ENCODE results near the gene SLC37A3. TPM values are rescaled to one million over a fixed set of nuclear protein-coding genes. Genes with fewer than 3 reads are reported as not detected.

The SLC37A3 gene
- total RNA-seq, 4 donors from 2014 or later, result 28.7 to 36.2 (median 29.9) TPM

- TF ChIP-seq, protein P1, sequence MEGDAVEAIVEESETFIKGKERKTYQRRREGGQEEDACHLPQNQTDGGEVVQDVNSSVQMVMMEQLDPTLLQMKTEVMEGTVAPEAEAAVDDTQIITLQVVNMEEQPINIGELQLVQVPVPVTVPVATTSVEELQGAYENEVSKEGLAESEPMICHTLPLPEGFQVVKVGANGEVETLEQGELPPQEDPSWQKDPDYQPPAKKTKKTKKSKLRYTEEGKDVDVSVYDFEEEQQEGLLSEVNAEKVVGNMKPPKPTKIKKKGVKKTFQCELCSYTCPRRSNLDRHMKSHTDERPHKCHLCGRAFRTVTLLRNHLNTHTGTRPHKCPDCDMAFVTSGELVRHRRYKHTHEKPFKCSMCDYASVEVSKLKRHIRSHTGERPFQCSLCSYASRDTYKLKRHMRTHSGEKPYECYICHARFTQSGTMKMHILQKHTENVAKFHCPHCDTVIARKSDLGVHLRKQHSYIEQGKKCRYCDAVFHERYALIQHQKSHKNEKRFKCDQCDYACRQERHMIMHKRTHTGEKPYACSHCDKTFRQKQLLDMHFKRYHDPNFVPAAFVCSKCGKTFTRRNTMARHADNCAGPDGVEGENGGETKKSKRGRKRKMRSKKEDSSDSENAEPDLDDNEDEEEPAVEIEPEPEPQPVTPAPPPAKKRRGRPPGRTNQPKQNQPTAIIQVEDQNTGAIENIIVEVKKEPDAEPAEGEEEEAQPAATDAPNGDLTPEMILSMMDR (IDR thresholded peaks at IDR 0.05), result no peak
- TF ChIP-seq POLR2A (IDR thresholded peaks at IDR 0.05), result no peak
- no peak overlapping the region for H3K4me3 ChIP-seq (ENCODE audit: low read depth, poor library complexity, severe bottlenecking)
- WGBS, 2 donors, result 94 to 96% methylated on average over 12 of the region's 12 CpGs
- no peak for DNase-seq (ENCODE audit: low spot score in 2 of 2)
- intact Hi-C loops (cut with DNase I; ENCODE audit: low total_unique reads), result no loop called here
Measured at GRCh38 chr7:140393756-140394306, 4.5 kb downstream of the SLC37A3 start.

DNA sequence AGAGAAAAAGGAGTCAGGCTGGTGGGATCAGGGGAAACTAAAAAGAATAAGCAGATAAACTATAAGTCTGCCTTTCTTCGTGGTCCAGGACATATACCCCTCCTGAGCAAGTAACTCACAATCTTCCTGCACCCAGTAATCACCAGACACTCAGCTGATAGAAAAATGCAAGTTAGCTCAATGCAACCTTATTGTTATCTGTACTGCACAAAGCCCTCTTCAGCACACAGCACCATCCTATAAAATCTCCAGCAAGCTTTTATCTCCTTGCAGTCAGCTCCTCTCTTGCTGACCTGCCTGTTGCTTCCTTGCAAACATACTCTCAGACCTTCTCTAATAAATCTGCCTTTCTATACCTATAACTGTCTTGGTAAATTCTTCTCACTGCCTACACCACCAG, 6.7 kb downstream of the SLC37A3 start:
- H3K4me3 ChIP-seq (ENCODE audit: low read depth, poor library complexity, severe bottlenecking), result no peak overlapping the region
- intact Hi-C loops (cut with DNase I; ENCODE audit: low total_unique reads), result no loop called here
- 90 to 91% methylated on average over 1 of the region's 1 CpG for WGBS, 2 donors
- no peak for DNase-seq (ENCODE audit: low spot score in 2 of 2)
- TF ChIP-seq, protein P1 (IDR thresholded peaks at IDR 0.05), result no peak
- TF ChIP-seq POLR2A (IDR thresholded peaks at IDR 0.05), result no peak

DNA sequence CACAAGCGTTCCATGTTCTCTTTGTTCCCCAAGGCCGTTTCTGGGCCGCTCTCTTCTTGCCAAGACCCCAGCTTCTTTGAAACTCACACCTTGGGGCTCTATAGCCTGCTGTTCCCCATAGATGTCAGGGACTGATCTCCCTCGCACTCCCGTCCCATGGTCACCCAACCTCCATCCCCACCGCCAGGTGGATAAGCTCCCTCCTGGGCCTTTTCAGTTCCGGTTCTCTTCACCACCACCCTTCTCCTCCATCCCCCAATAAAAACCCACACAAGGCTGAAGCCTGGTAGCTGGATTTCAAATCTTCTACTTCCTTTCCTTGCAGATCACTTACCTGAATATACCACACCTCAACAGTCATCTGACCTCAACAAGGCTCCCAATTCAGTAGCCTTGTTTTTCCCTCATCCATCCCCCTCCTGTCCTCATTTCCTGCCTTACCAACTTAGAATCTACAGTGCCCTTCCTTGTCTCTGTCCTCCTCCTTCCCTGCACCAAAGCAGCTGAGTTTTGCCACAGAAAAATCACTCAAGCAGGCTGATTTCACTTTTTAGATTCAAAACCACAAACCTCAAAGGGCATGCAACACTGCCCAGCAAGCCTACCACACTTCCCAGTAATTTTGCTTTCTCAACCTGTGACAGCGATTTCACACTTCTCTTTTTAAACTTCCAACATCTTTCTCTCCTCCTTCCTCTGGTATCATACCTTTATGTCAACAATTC, 7.7 kb downstream of the SLC37A3 start:
- no peak for DNase-seq (ENCODE audit: low spot score in 2 of 2)
- WGBS, 2 donors, result 89 to 90% methylated on average over 8 of the region's 8 CpGs
- intact Hi-C loops (cut with DNase I; ENCODE audit: low total_unique reads), result no loop called here
- no peak overlapping the region for H3K4me3 ChIP-seq (ENCODE audit: low read depth, poor library complexity, severe bottlenecking)
- no peak for TF ChIP-seq POLR2A (IDR thresholded peaks at IDR 0.05)
- TF ChIP-seq, protein P1 (IDR thresholded peaks at IDR 0.05), result no peak

- TF ChIP-seq, protein P1 (IDR thresholded peaks at IDR 0.05), result no peak
- no peak for TF ChIP-seq POLR2A (IDR thresholded peaks at IDR 0.05)
- H3K4me3 ChIP-seq (ENCODE audit: low read depth, poor library complexity, severe bottlenecking), result no peak overlapping the region
- WGBS, 2 donors, result 69 to 78% methylated on average over 4 of the region's 4 CpGs
- intact Hi-C loops (cut with DNase I; ENCODE audit: low total_unique reads), result no loop called here
- DNase-seq (ENCODE audit: low spot score in 2 of 2), result no peak
Measured at GRCh38 chr7:140390034-140390433, 8.3 kb downstream of the SLC37A3 start.

DNA sequence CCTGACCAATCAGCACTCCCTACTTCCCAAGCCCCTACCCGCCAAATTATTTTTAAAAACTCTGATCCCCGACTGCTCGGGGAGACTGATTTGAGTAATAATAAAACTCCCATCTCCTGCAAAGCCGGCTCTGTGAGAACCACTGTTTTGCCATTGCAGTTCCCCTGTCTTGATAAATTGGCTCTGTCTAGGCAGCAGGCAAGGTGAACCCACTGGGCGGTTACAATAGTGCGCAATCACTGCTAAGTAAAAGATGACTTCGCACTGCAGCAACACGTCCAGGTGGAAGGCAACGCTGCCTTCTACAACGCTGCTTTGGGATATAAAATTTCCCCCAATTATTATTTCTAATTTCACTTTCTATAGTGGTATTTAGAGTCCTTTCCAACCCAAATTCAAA, 8.9 kb downstream of the SLC37A3 start:
- DNase-seq (ENCODE audit: low spot score in 2 of 2), result no peak
- intact Hi-C loops (cut with DNase I; ENCODE audit: low total_unique reads), result no loop called here
- WGBS, 2 donors, result 83 to 85% methylated on average over 10 of the region's 10 CpGs
- no peak overlapping the region for H3K4me3 ChIP-seq (ENCODE audit: low read depth, poor library complexity, severe bottlenecking)
- no peak for TF ChIP-seq POLR2A (IDR thresholded peaks at IDR 0.05)
- TF ChIP-seq, protein P1 (IDR thresholded peaks at IDR 0.05), result no peak
